ENCODE data around the gene PREPL. TPM values are rescaled to one million over a fixed set of nuclear protein-coding genes. Genes with fewer than 3 reads are reported as not detected.
A peak's percentile ranks its signal among the peaks of the same experiment; 100 is the strongest.

The PREPL gene
- total and polyA plus RNA-seq, 4 donors = 17.2 to 60.3 (median 41.1) TPM

- Histone ChIP-seq H3K27ac (ENCODE audit: low read depth in 1 of 2, low read length in 2 of 2) (no peak overlapping the region), H3K4me3 (ENCODE audit: low read length in 2 of 2) (no peak overlapping the region), H3K4me1 (ENCODE audit: control insufficient read depth in 1 of 2, insufficient read depth in 2 of 2, low read length in 2 of 2) (peaks cover 0 to 2% of the 10 kb centered on the region in 2 donors), H3K36me3 (ENCODE audit: control insufficient read depth in 1 of 2, insufficient read depth in 2 of 2, low read length in 1 of 2) (no peaks in the 10 kb centered on the region), H3K27me3 (ENCODE audit: control insufficient read depth in 1 of 2, insufficient read depth in 2 of 2, low read length in 1 of 2) (no peaks in the 10 kb centered on the region), H3K9me3 (ENCODE audit: control insufficient read depth, low read length) (no peaks in the 10 kb centered on the region)
- ATAC-seq (ENCODE audit: low FRiP score) (no peak), DNase-seq (no peak)
- 89 to 90% methylated on average over 2 of the region's 2 CpGs for WGBS, 2 donors
- intact Hi-C loops (cut with DNase I) = no loop called here
These were observed 63.9 kb downstream of the PREPL start for GRCh38 chr2:44297431-44297830.

- DNase-seq (no peak), ATAC-seq (ENCODE audit: low FRiP score) (no peak)
- Histone ChIP-seq H3K4me1 (ENCODE audit: control insufficient read depth in 1 of 2, insufficient read depth in 2 of 2, low read length in 2 of 2) (peaks cover 0 to 4% of the 10 kb centered on the region in 2 donors), H3K4me3 (ENCODE audit: low read length in 2 of 2) (no peak overlapping the region), H3K9me3 (ENCODE audit: control insufficient read depth, low read length) (no peaks in the 10 kb centered on the region), H3K27me3 (ENCODE audit: control insufficient read depth in 1 of 2, insufficient read depth in 2 of 2, low read length in 1 of 2) (no peaks in the 10 kb centered on the region), H3K27ac (ENCODE audit: low read depth in 1 of 2, low read length in 2 of 2) (no peak overlapping the region), H3K36me3 (ENCODE audit: control insufficient read depth in 1 of 2, insufficient read depth in 2 of 2, low read length in 1 of 2) (no peaks in the 10 kb centered on the region)
- intact Hi-C loops (cut with DNase I) = no loop called here
- WGBS, 2 donors = 94 to 97% methylated on average over 5 of the region's 5 CpGs
These were observed 64.6 kb downstream of the PREPL start for GRCh38 chr2:44296653-44297052.

GRCh38 chr2:44295633-44296359 lies 65.5 kb downstream of the PREPL start:
- H3K27me3 ChIP-seq (ENCODE audit: control insufficient read depth in 1 of 2, insufficient read depth in 2 of 2, low read length in 1 of 2) = no peaks in the 10 kb centered on the region
- no peak overlapping the region for H3K4me3 ChIP-seq (ENCODE audit: low read length in 2 of 2)
- WGBS, 2 donors = 8 to 13% methylated on average over 8 of the region's 8 CpGs
- DNase-seq (no peak), ATAC-seq (ENCODE audit: low FRiP score) (no peak)
- no peaks in the 10 kb centered on the region for H3K9me3 ChIP-seq (ENCODE audit: control insufficient read depth, low read length)
- no peaks in the 10 kb centered on the region for H3K36me3 ChIP-seq (ENCODE audit: control insufficient read depth in 1 of 2, insufficient read depth in 2 of 2, low read length in 1 of 2)
- peaks cover 0 to 6% of the 10 kb centered on the region in 2 donors for H3K4me1 ChIP-seq (ENCODE audit: control insufficient read depth in 1 of 2, insufficient read depth in 2 of 2, low read length in 2 of 2)
- peak overlapping the region in 1 of 2 donors; percentile 30 for H3K27ac ChIP-seq (ENCODE audit: low read depth in 1 of 2, low read length in 2 of 2)
- intact Hi-C loops (cut with DNase I) = no loop called here

GRCh38 chr2:44295113-44295512 lies 66.2 kb downstream of the PREPL start:
- ATAC-seq (ENCODE audit: low FRiP score) (no peak), DNase-seq (no peak)
- 26 to 32% methylated on average over 5 of the region's 5 CpGs for WGBS, 2 donors
- H3K27ac ChIP-seq (ENCODE audit: low read depth in 1 of 2, low read length in 2 of 2) = peak overlapping the region; percentile 33 to 64
- intact Hi-C loops (cut with DNase I) = no loop called here
- peaks cover 0 to 6% of the 10 kb centered on the region in 2 donors for H3K4me1 ChIP-seq (ENCODE audit: control insufficient read depth in 1 of 2, insufficient read depth in 2 of 2, low read length in 2 of 2)
- no peaks in the 10 kb centered on the region for H3K36me3 ChIP-seq (ENCODE audit: control insufficient read depth in 1 of 2, insufficient read depth in 2 of 2, low read length in 1 of 2)
- no peaks in the 10 kb centered on the region for H3K9me3 ChIP-seq (ENCODE audit: control insufficient read depth, low read length)
- H3K27me3 ChIP-seq (ENCODE audit: control insufficient read depth in 1 of 2, insufficient read depth in 2 of 2, low read length in 1 of 2) = no peaks in the 10 kb centered on the region
- H3K4me3 ChIP-seq (ENCODE audit: low read length in 2 of 2) = no peak overlapping the region

GRCh38 chr2:44291281-44292248 lies 69.7 kb downstream of the PREPL start:
- DNase-seq (peak in 1 of 2 donors; percentile 60), ATAC-seq (ENCODE audit: low FRiP score) (peak; percentile 88)
- Histone ChIP-seq H3K4me3 (ENCODE audit: low read length in 2 of 2) (no peak overlapping the region), H3K27ac (ENCODE audit: low read depth in 1 of 2, low read length in 2 of 2) (peak overlapping the region in 1 of 2 donors; percentile 21), H3K4me1 (ENCODE audit: control insufficient read depth in 1 of 2, insufficient read depth in 2 of 2, low read length in 2 of 2) (peaks cover 0 to 6% of the 10 kb centered on the region in 2 donors), H3K36me3 (ENCODE audit: control insufficient read depth in 1 of 2, insufficient read depth in 2 of 2, low read length in 1 of 2) (no peaks in the 10 kb centered on the region), H3K9me3 (ENCODE audit: control insufficient read depth, low read length) (no peaks in the 10 kb centered on the region), H3K27me3 (ENCODE audit: control insufficient read depth in 1 of 2, insufficient read depth in 2 of 2, low read length in 1 of 2) (no peaks in the 10 kb centered on the region)
- 21 to 22% methylated on average over 8 of the region's 8 CpGs for WGBS, 2 donors
- intact Hi-C loops (cut with DNase I) = loop anchor here (1.0 to 5.0 kb wide), 3 partner anchors 48 to 205 kb away; no protein-coding TSS in a partner anchor

GRCh38 chr2:44290261-44290660 lies 71.0 kb downstream of the PREPL start:
- ATAC-seq (ENCODE audit: low FRiP score) = no peak
- H3K27ac ChIP-seq (ENCODE audit: low read depth in 1 of 2, low read length in 2 of 2) = no peak overlapping the region
- no peaks in the 10 kb centered on the region for H3K27me3 ChIP-seq (ENCODE audit: control insufficient read depth in 1 of 2, insufficient read depth in 2 of 2, low read length in 1 of 2)
- intact Hi-C loops (cut with DNase I) = loop anchor here (2.0 to 5.0 kb wide), 2 partner anchors 53 to 203 kb away; no protein-coding TSS in a partner anchor
- H3K36me3 ChIP-seq (ENCODE audit: control insufficient read depth in 1 of 2, insufficient read depth in 2 of 2, low read length in 1 of 2) = no peaks in the 10 kb centered on the region
- H3K4me3 ChIP-seq (ENCODE audit: low read length in 2 of 2) = no peak overlapping the region
- peaks cover 0 to 5% of the 10 kb centered on the region in 2 donors for H3K4me1 ChIP-seq (ENCODE audit: control insufficient read depth in 1 of 2, insufficient read depth in 2 of 2, low read length in 2 of 2)
- DNase-seq = no peak
- WGBS, 2 donors = 96 to 97% methylated on average over 4 of the region's 4 CpGs
- H3K9me3 ChIP-seq (ENCODE audit: control insufficient read depth, low read length) = no peaks in the 10 kb centered on the region

- Histone ChIP-seq H3K4me3 (ENCODE audit: low read length in 2 of 2) (no peak overlapping the region), H3K27ac (ENCODE audit: low read depth in 1 of 2, low read length in 2 of 2) (no peak overlapping the region), H3K36me3 (ENCODE audit: control insufficient read depth in 1 of 2, insufficient read depth in 2 of 2, low read length in 1 of 2) (no peaks in the 10 kb centered on the region), H3K27me3 (ENCODE audit: control insufficient read depth in 1 of 2, insufficient read depth in 2 of 2, low read length in 1 of 2) (no peaks in the 10 kb centered on the region), H3K9me3 (ENCODE audit: control insufficient read depth, low read length) (no peaks in the 10 kb centered on the region), H3K4me1 (ENCODE audit: control insufficient read depth in 1 of 2, insufficient read depth in 2 of 2, low read length in 2 of 2) (peaks cover 0 to 4% of the 10 kb centered on the region in 2 donors)
- intact Hi-C loops (cut with DNase I) = no loop called here
- ATAC-seq (ENCODE audit: low FRiP score) (no peak), DNase-seq (no peak)
- WGBS, 2 donors = 85 to 89% methylated on average over 6 of the region's 6 CpGs
These were observed 74.2 kb downstream of the PREPL start for GRCh38 chr2:44286884-44287638.

- Histone ChIP-seq H3K27me3 (ENCODE audit: control insufficient read depth in 1 of 2, insufficient read depth in 2 of 2, low read length in 1 of 2) (no peaks in the 10 kb centered on the region), H3K4me3 (ENCODE audit: low read length in 2 of 2) (no peak overlapping the region), H3K9me3 (ENCODE audit: control insufficient read depth, low read length) (no peaks in the 10 kb centered on the region), H3K4me1 (ENCODE audit: control insufficient read depth in 1 of 2, insufficient read depth in 2 of 2, low read length in 2 of 2) (peaks cover 0 to 2% of the 10 kb centered on the region in 2 donors), H3K36me3 (ENCODE audit: control insufficient read depth in 1 of 2, insufficient read depth in 2 of 2, low read length in 1 of 2) (no peaks in the 10 kb centered on the region), H3K27ac (ENCODE audit: low read depth in 1 of 2, low read length in 2 of 2) (no peak overlapping the region)
- ATAC-seq (ENCODE audit: low FRiP score) (no peak), DNase-seq (no peak)
- intact Hi-C loops (cut with DNase I) = no loop called here
- WGBS, 2 donors = 97% methylated on average over 26 of the region's 26 CpGs
These were observed 75.0 kb downstream of the PREPL start for GRCh38 chr2:44286119-44286883.

Measured in aorta (tissue), 5 donors.